ENCODE data around the gene METTL26.

GRCh38 chr16:646679-647172, 10.6 kb upstream of the METTL26 start:
- TF ChIP-seq, protein P1, sequence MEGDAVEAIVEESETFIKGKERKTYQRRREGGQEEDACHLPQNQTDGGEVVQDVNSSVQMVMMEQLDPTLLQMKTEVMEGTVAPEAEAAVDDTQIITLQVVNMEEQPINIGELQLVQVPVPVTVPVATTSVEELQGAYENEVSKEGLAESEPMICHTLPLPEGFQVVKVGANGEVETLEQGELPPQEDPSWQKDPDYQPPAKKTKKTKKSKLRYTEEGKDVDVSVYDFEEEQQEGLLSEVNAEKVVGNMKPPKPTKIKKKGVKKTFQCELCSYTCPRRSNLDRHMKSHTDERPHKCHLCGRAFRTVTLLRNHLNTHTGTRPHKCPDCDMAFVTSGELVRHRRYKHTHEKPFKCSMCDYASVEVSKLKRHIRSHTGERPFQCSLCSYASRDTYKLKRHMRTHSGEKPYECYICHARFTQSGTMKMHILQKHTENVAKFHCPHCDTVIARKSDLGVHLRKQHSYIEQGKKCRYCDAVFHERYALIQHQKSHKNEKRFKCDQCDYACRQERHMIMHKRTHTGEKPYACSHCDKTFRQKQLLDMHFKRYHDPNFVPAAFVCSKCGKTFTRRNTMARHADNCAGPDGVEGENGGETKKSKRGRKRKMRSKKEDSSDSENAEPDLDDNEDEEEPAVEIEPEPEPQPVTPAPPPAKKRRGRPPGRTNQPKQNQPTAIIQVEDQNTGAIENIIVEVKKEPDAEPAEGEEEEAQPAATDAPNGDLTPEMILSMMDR (conservative IDR thresholded peaks at IDR 0.05 in 1 of 2, IDR thresholded peaks at IDR 0.05 in 1 of 2; ENCODE audit: extremely low read depth in 1 of 2, insufficient read depth in 1 of 2, low read depth in 1 of 2, low read length in 2 of 2): no peak
- TF ChIP-seq EZH2 (IDR thresholded peaks at IDR 0.05; ENCODE audit: borderline replicate concordance, low read length): no peak
